ENCODE results near the gene ESYT3.
"Not testable (repeated sequence)": the region's sequence is repeated elsewhere in the genome, so short reads cannot be mapped to it uniquely, and the experiment has no call there.

Gene ESYT3

GRCh38 chr3:138412821-138413551 lies 21.4 kb upstream of the ESYT3 start:
- DNase-seq (ENCODE audit: low read depth), result no peak

- not testable (repeated sequence) for DNase-seq (ENCODE audit: low read depth)
Measured at GRCh38 chr3:138416236-138416635, 18.2 kb upstream of the ESYT3 start.

DNA sequence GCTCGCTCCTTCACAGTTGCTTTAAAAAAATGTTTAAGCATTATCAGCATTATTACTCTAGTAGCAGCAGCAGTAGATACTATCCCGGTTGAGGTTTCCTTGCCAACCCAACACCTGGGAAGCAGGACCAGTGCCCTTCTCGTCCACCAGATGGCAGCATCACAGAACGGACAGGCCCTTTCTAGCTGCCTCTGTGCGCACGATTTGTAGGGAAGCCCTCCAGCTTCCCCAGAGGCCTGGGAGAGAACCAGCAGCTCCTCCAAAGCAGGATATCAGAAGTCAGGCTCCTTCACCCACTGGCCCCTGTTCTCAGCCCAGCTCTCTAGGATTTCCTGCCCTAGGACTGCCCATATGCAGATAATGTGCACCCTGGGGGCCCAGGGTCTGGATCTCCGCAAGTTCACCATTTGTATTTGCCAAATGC lies 16.8 kb upstream of the ESYT3 start:
- peak; percentile 35 for DNase-seq (ENCODE audit: low read depth)

- no peak for DNase-seq (ENCODE audit: low read depth)
Measured at GRCh38 chr3:138418601-138419206, 15.7 kb upstream of the ESYT3 start.

- DNase-seq (ENCODE audit: low read depth), result no peak
Measured at GRCh38 chr3:138423316-138423715, 11.1 kb upstream of the ESYT3 start.

DNA sequence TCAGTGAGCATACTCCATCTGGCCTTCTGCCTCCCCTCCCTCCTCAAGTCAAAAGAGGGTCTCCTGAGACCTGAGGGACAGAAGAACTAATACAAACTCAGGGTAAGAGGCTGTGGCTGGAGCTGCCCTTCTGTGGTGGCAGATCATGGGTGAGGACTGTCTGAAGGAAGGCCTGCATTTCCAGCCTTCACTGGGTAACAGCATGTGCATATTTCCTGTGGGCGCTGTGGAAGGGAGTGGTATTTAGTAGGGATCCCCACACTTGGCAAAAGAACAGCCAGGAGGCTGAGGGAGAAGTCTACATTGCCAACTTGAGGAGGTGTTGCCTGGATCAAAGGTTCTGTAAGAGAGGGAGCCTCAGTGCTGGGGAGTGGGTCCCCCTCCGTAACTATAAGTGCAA lies 10.1 kb upstream of the ESYT3 start:
- no peak for DNase-seq (ENCODE audit: low read depth)

DNA sequence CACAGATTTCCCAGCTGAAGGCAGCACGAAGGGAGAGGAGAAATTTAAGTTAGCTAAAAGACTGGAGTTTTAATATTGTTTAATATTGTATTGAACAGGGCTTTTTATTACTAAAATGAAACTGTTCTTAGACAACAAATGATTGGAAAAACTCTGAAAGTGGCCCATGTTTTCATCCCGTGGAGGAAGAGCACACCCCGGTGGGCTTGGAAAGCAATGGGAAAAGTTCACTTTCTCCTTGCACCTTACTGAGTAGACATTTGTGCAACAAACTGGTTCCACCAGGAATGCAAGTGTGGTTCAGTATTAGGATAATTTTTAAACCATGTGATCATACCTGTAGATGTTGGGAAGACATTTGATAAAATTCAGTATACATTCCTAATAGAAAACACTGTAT lies 8.2 kb upstream of the ESYT3 start:
- no peak for DNase-seq (ENCODE audit: low read depth)

- not testable (repeated sequence) for DNase-seq (ENCODE audit: low read depth)
Measured at GRCh38 chr3:138426754-138427153, 7.7 kb upstream of the ESYT3 start.

DNA sequence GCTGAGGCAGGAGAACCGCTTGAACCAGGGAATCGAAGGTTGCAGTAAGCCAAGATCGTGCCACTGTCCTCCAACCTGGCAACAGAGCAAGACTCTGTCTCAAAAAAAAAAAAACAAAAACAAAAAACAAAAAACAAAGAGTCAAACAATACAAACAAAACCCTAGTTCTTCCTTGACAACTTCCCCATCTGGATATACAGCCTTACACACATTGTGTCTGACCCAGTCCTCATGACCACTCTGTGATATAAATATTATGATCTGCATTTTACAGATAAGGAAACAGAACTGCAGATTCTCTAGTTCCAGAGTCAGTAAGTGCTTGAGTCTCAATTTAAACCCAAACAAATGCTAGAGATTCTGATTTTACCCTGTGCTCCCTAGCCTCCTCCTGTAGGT lies 4.8 kb upstream of the ESYT3 start:
- DNase-seq (ENCODE audit: low read depth), result no peak

DNA sequence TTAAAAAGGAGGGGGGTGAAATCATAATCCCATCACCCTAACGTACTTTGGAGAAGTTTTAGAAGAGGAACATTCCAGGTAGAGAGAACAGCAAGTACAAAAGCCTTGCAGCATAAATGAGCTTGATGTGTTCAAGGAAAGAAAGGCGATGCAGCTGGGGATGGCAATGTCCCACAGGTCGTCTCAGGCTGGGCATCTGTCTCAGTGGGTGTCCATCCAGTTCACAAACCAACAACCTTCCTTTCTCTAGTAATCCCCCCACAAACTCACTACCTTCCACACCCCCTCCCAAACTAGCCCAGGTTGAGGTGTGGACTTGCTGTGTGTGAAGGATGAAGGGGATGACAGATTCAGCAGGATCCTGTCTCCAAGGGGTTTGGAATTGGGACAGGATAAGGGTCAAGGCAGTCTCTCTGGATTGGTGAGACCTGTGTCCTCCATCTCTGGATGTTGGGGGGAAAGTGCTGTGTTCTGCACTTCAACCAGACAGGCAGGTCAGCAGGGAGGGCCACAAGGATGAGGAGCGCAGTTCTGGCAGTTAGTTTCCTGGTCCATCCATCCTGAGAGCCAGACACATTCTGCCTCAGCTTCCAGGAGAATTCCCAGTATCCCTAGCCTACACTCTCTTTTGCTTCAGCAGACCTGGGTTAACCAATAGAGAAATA lies 1.7 kb upstream of the ESYT3 start:
- DNase-seq (ENCODE audit: low read depth), result no peak

- DNase-seq (ENCODE audit: low read depth), result no peak
Measured at GRCh38 chr3:138433892-138434275, 532 bp upstream of the ESYT3 start.

DNA sequence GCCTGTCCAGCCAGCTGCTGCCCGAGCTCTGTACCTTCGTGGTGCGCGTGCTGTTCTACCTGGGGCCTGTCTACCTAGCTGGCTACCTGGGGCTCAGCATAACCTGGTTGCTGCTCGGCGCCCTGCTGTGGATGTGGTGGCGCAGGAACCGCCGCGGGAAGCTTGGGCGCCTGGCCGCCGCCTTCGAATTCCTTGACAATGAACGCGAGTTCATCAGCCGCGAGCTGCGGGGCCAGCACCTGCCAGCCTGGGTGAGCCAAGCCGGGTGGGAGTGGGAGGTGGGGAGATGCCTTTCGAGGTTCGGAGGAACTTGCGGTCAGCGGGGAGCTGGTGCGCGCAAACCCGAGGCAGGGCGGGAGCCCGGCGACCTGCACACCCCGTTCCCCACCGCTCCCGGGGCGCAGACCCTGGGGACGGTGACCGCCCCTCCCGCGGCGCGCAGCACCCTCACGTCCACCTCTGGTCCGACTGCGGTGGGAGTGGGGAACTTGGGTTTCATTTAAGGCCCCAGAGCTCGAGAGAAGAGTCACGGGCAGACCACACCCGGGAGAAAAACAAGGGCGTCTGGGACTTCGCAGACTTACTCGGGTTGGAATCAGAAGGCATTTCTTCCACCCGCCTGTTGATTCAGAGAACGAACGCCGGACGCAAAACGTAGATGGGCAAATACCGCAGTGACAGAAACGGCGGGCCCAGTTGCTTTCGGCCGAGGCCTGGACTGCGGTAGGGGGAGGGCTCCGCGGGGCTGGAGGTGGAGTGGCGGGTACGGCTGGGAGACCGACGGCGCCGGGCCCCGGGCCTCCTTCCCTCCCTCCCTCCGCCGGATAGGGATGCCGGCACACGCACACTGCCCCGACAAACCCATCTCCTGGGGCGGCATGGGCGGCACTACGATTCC lies 708 bp downstream of the ESYT3 start:
- no peak for DNase-seq (ENCODE audit: low read depth)

- DNase-seq (ENCODE audit: low read depth), result no peak
Measured at GRCh38 chr3:138435840-138436239, 1.4 kb downstream of the ESYT3 start.

- no peak for DNase-seq (ENCODE audit: low read depth)
Measured at GRCh38 chr3:138437281-138437680, 2.9 kb downstream of the ESYT3 start.

- no peak for DNase-seq (ENCODE audit: low read depth)
Measured at GRCh38 chr3:138438896-138439295, 4.5 kb downstream of the ESYT3 start.

- no peak for DNase-seq (ENCODE audit: low read depth)
Measured at GRCh38 chr3:138439646-138440045, 5.2 kb downstream of the ESYT3 start.

DNA sequence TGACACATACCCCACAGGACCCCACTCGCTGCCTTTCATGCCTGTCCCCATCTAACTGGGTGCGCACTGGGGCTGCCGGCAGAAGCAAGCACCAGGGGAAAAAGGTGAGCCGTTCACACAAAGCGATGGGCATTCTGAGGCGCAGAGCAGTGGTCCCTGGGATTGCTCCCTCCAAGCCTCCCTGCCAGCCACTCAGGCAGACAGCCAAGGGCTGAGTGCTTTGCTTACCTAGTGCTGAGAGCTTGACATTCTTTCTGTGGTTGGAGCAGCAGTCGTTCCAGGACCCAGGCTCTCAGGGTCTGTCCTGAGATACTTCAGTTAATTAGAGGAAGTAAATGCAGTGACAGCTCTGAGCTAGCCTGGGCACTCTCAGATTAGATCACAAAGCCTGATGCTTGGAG lies 5.7 kb downstream of the ESYT3 start:
- no peak for DNase-seq (ENCODE audit: low read depth)

- no peak for DNase-seq (ENCODE audit: low read depth)
Measured at GRCh38 chr3:138440596-138440995, 6.2 kb downstream of the ESYT3 start.

DNA sequence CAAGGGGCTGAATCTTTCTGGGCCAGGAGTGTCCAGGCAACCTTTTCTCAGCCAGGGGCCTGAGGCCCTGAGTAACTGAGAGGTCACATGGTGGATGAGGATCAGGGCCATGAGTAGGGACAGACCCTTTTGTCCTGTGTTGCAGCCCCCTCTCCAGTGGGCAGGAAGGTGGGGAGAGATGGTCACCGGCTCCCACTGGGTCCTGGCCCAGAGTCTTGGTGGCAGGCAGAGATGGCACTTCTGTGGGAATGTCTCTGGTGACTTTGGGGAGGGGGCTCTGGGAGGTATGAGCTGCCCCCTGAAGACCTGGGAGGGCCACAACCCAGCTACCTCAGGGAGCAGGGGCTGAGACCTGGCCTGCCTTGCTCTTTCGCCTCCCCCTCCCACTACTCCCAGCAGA lies 6.8 kb downstream of the ESYT3 start:
- DNase-seq (ENCODE audit: low read depth), result no peak

DNA sequence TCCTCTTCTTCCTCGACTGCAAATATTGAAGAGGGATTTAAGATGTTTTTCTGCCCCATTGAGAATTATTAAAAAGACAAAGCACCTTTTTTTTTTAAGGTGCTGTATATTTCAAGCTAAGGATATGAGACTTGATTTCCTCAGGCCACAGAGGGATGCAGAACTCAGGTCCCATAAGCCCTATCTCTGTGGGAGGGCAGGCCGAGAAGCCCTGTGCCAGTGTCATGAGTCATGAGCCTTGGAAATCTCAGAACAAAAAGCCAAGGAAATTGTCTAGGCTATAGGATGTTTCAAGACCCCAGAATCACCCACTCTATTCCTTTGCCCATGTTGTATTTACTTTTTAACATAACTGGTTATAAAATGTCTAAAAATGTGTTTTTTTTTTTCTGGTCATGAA lies 7.3 kb downstream of the ESYT3 start:
- no peak for DNase-seq (ENCODE audit: low read depth)

GRCh38 chr3:138442433-138442832 lies 8.0 kb downstream of the ESYT3 start:
- DNase-seq (ENCODE audit: low read depth), result no peak

GRCh38 chr3:138443091-138443490 lies 8.7 kb downstream of the ESYT3 start:
- DNase-seq (ENCODE audit: low read depth), result no peak
